Colonic mucosa (tissue), 4 donors: Measurements from ENCODE around the gene PCYT1A. TPM values are rescaled to one million over a fixed set of nuclear protein-coding genes. Genes with fewer than 3 reads are reported as not detected.
"Not testable (repeated sequence)": the region's sequence is repeated elsewhere in the genome, so short reads cannot be mapped to it uniquely, and the experiment has no call there.

Experiments used
- DNase-seq: peaks from one replicate; pipeline ENCODE4 v3.0.0-alpha.2; 2020
- H3K27ac ChIP-seq: fragments of 200-600 bp; one replicate; pipeline ENCODE4 v1.8.0; 2021
- H3K27me3 ChIP-seq: fragments of 200-600 bp; one replicate; pipeline ENCODE4 v1.8.0; 2021
- H3K36me3 ChIP-seq: fragments of 200-600 bp; one replicate; pipeline ENCODE4 v1.8.0; 2021
- H3K4me1 ChIP-seq: fragments of 200-600 bp; one replicate; pipeline ENCODE4 v1.8.0; 2021; ENCODE audit warnings: mild to moderate bottlenecking
- H3K4me3 ChIP-seq: fragments of 200-600 bp; one replicate; pipeline ENCODE4 v1.8.0; 2021
- H3K9ac ChIP-seq, 2 donors: one replicate each; pipeline ENCODE4 v1.7.0; 2013; ENCODE audit warnings: control low read depth in 2 of 2, low read depth in 2 of 2, low read length in 2 of 2
- H3K9me3 ChIP-seq: fragments of 200-600 bp; one replicate; pipeline ENCODE4 v1.8.0; 2021
- intact Hi-C: fragments of 100-400 bp; cut with DNase I; formaldehyde crosslinking; loops from one replicate; pipeline ENCODE4 v1.14.1; 2022
- total RNA-seq, 2 donors: library from RNA; stranded (reverse); fragmentation: NEBNext Ultra II Directional in 1 of 2; extraction: Animal tissue kit (Norgen Biotek cat#: 25700) in 1 of 2; gene quantifications; one replicate each; pipeline ENCODE4 v1.2.1, GENCODE V29; 2021
- TF ChIP-seq, protein P1 (sequence below): fragments of 200-600 bp; IDR thresholded peaks from one replicate; pipeline ENCODE4 v1.8.0; 2022; ENCODE audit warnings: antibody characterized with exemption, mild to moderate bottlenecking
- donor health status: healthy.
- donor health status: DM: no; HTN: no; CAD: no.
- donor health status: DM: no; HTN: no; CAD: no.

The PCYT1A gene
- total RNA-seq, 2 donors from 2014 or later, result 56.1 to 61.5 TPM

DNA sequence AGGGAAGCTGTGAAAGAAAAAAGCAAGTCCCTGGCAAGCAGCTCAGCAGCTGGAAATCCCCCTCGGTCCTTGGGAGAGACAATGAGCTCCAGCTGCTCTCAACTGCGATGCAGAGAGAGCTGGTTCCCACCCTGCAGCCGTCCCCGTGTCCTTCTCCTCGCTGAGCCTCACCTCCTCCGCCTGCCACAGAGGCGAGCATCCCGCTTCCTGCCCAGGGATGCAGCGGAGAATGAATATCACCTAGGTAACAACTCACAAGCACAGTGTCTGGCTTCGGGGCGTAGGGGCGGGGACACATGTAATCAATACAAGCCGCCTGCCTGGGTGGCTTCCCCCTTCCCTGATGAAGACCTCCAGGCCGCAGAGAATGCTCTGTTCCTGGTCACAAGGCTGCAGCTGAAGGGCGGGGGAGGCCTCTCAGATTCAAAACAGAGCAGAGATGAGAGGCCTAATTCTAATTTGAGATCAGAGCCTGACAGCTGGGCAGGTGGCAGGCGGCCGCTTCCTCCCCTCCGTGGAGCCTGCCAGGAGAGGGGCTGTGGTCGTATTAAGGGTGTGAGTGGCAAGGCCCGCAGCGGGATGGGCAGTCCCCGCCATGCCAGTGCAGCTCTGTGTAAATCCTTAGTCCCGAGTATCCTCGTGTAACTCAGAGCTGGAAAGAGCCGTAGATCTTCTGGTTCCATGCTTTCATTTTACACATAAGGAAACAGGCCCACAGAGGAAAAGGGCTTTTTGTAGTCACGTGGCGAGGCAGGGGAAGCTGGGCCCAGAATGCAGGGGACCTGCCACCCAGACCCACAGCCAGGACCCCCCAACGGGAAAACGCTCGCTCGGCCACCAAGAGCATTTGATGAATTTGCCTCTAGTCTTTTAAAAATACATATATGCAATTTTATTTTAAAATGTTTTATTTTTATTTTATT, 100.6 kb downstream of the PCYT1A start:
- H3K9me3 ChIP-seq, result no peaks in the 10 kb centered on the region
- TF ChIP-seq, protein P1, sequence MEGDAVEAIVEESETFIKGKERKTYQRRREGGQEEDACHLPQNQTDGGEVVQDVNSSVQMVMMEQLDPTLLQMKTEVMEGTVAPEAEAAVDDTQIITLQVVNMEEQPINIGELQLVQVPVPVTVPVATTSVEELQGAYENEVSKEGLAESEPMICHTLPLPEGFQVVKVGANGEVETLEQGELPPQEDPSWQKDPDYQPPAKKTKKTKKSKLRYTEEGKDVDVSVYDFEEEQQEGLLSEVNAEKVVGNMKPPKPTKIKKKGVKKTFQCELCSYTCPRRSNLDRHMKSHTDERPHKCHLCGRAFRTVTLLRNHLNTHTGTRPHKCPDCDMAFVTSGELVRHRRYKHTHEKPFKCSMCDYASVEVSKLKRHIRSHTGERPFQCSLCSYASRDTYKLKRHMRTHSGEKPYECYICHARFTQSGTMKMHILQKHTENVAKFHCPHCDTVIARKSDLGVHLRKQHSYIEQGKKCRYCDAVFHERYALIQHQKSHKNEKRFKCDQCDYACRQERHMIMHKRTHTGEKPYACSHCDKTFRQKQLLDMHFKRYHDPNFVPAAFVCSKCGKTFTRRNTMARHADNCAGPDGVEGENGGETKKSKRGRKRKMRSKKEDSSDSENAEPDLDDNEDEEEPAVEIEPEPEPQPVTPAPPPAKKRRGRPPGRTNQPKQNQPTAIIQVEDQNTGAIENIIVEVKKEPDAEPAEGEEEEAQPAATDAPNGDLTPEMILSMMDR, result no peak
- peak overlapping the region; percentile 12 for H3K27ac ChIP-seq
- intact Hi-C loops, result no loop called here
- H3K4me3 ChIP-seq, result no peak overlapping the region
- DNase-seq, result no peak
- no peaks in the 10 kb centered on the region for H3K36me3 ChIP-seq
- H3K27me3 ChIP-seq, result no peaks in the 10 kb centered on the region
- H3K9ac ChIP-seq, result peak overlapping the region in 1 of 2 donors; percentile 8
- peaks cover 13% of the 10 kb centered on the region for H3K4me1 ChIP-seq

DNA sequence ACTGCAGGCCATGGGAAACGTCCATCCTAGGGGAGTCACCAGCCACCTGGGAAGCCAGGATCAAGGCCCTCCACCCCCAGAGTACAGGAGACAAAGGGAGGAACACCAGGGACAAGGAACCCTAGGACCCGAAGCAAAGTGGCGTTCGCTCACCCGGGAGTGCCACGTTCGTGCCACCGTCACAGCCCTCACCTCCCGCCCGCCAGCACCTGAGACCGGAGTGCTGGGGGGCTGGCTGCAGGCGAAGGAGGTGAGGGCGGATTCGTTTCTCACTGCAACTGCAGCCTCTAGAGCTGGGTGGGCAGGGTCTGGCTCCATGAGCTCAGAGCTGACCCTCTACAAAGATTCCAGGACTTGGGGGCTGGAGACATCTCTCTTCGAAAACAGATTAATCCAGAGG, 102.6 kb downstream of the PCYT1A start:
- H3K4me1 ChIP-seq, result peaks cover 14% of the 10 kb centered on the region
- no peak overlapping the region for H3K27ac ChIP-seq
- TF ChIP-seq, protein P1, result no peak
- no peaks in the 10 kb centered on the region for H3K27me3 ChIP-seq
- no peaks in the 10 kb centered on the region for H3K36me3 ChIP-seq
- no peak overlapping the region for H3K4me3 ChIP-seq
- no peaks in the 10 kb centered on the region for H3K9me3 ChIP-seq
- H3K9ac ChIP-seq, result no peak overlapping the region
- intact Hi-C loops, result no loop called here
- DNase-seq, result no peak

GRCh38 chr3:196184169-196184432, 103.4 kb downstream of the PCYT1A start:
- H3K9me3 ChIP-seq, H3K27me3 ChIP-seq, intact Hi-C loops, H3K36me3 ChIP-seq, H3K4me3 ChIP-seq, H3K9ac ChIP-seq, DNase-seq: not testable (repeated sequence)
- Histone ChIP-seq H3K4me1 (peaks cover 21% of the 10 kb centered on the region), H3K27ac (peak overlapping the region; percentile 82)

DNA sequence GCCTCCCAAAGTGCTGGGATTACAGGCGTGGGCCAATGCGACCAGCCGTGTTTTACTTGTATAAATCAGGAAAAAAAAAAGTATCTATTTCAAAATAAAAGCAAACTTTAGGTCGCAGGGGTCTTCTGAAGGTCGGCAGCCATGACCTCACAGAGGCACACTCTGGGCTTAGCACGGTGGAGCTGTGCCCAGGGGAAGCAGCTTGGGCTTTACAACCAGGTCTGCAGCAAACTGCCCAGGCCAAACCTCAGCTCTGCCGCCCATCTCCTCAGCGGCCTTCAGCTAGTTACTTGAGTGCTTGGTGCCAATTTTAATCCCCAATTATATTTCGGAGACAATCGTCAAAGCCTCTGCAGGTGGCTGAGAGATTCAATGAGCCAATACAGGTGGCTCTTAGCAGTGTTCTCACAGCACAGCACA, 106.4 kb downstream of the PCYT1A start:
- Histone ChIP-seq H3K9ac (peak overlapping the region in 1 of 2 donors; percentile 34), H3K4me3 (no peak overlapping the region), H3K9me3 (no peaks in the 10 kb centered on the region), H3K27ac (no peak overlapping the region), H3K36me3 (no peaks in the 10 kb centered on the region), H3K4me1 (peaks cover 28% of the 10 kb centered on the region), H3K27me3 (no peaks in the 10 kb centered on the region)
- DNase-seq, result no peak
- intact Hi-C loops, result no loop called here
- TF ChIP-seq, protein P1, result no peak

GRCh38 chr3:196180346-196180745, 107.2 kb downstream of the PCYT1A start:
- no peaks in the 10 kb centered on the region for H3K36me3 ChIP-seq
- H3K9me3 ChIP-seq, result no peaks in the 10 kb centered on the region
- peak overlapping the region; percentile 78 for H3K27ac ChIP-seq
- TF ChIP-seq, protein P1, result no peak
- peaks cover 28% of the 10 kb centered on the region for H3K4me1 ChIP-seq
- intact Hi-C loops, result no loop called here
- H3K9ac ChIP-seq, result peak overlapping the region; percentile 40 to 63
- H3K4me3 ChIP-seq, result no peak overlapping the region
- no peaks in the 10 kb centered on the region for H3K27me3 ChIP-seq
- DNase-seq, result no peak

Other genes with a start within 250 kb of the PCYT1A start
- gene TFRC, start 205.6 kb downstream of the PCYT1A start, total RNA-seq, result 100 to 1,000 TPM; 132 to 282 TPM
- not detected for gene ZDHHC19, start 76.3 kb downstream of the PCYT1A start, total RNA-seq
- gene SLC51A, start 71.2 kb downstream of the PCYT1A start, total RNA-seq, result 10 to 100 TPM in 1 of 2 donors, 1 to 10 TPM in 1; 2.1 to 65.1 TPM
- gene DYNLT2B, start 30.5 kb upstream of the PCYT1A start, total RNA-seq, result 1 to 10 TPM; 4.0 to 7.6 TPM
- under 1 TPM in 1 of 2 donors, not detected in 1; 0.88 TPM for gene TM4SF19, start 50.7 kb upstream of the PCYT1A start, total RNA-seq
- gene UBXN7, start 144.7 kb upstream of the PCYT1A start, total RNA-seq, result 10 to 100 TPM; 28.8 to 45.4 TPM
- 10 to 100 TPM; 30.3 to 34.2 TPM for gene RNF168, start 216.0 kb upstream of the PCYT1A start, total RNA-seq
- gene SMCO1, start 227.6 kb upstream of the PCYT1A start, total RNA-seq, result not detected